ENCODE data around the gene ATRNL1.

Gene ATRNL1

DNA sequence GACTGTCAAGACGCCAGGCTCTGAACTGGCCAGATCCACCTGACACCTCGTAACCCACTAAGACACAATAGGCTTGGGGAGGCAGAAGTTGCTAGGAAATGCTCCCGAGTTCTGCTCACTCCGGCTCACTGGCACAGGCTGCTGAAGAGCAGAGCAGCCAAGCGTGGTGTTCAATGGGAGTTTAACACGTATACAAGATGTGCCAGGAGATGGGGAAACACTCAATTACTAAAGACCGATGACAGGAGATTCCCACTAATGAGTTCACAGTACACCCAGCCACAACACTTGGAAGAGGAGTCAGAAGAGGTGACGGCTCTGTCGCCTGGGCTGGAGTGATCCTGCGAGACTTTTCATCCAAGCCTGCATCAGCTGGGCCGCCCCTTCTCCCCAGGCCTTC is 876.4 kb downstream of the ATRNL1 start:
- Histone ChIP-seq H3K9ac (ENCODE audit: low read length in 5 of 5) (no peak overlapping the region), H3K27ac (ENCODE audit: low read depth, low read length) (no peak overlapping the region), H3K9me3 (ENCODE audit: control insufficient read depth in 5 of 5, low read length in 5 of 5) (peaks cover 0 to 8% (median 2%) of the 10 kb centered on the region in 5 donors), H3K36me3 (ENCODE audit: control insufficient read depth in 5 of 5, insufficient read depth in 5 of 5, low read length in 5 of 5) (no peaks in the 10 kb centered on the region), H3K4me3 (ENCODE audit: low read depth in 1 of 5, low read length in 5 of 5) (no peak overlapping the region), H3K27me3 (ENCODE audit: control insufficient read depth in 5 of 5, insufficient read depth in 4 of 5, low read length in 5 of 5) (peaks cover 0 to 2% (median 0%) of the 10 kb centered on the region in 5 donors), H3K4me1 (ENCODE audit: control insufficient read depth in 5 of 5, insufficient read depth in 5 of 5, low read length in 5 of 5) (no peaks in the 10 kb centered on the region)

DNA sequence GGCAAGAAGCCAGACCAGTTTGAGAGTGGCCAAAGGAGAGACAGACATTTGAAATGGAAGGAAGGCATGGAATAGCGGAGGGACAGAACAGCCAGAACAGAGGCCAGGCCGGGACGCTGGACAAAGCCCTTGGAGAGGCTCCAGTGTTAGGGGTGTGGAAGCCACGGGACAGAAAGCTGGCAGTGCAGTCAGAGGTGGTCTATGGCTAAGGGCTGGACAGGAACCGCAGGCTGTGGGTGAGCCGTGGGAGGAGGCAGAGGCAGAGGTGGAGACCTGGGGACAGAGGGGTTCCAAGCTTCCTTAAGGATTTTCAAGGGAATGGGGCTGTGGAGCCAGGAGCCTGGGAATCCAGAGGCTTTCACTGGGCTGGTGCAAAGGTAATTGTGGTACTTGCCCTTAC is 878.8 kb downstream of the ATRNL1 start:
- no peak overlapping the region for H3K9ac ChIP-seq (ENCODE audit: low read length in 5 of 5)
- H3K4me3 ChIP-seq (ENCODE audit: low read depth in 1 of 5, low read length in 5 of 5): no peak overlapping the region
- H3K27me3 ChIP-seq (ENCODE audit: control insufficient read depth in 5 of 5, insufficient read depth in 4 of 5, low read length in 5 of 5): peaks cover 0 to 3% (median 0%) of the 10 kb centered on the region in 5 donors
- no peaks in the 10 kb centered on the region for H3K4me1 ChIP-seq (ENCODE audit: control insufficient read depth in 5 of 5, insufficient read depth in 5 of 5, low read length in 5 of 5)
- H3K9me3 ChIP-seq (ENCODE audit: control insufficient read depth in 5 of 5, low read length in 5 of 5): peaks cover 0 to 8% (median 2%) of the 10 kb centered on the region in 5 donors
- no peak overlapping the region for H3K27ac ChIP-seq (ENCODE audit: low read depth, low read length)
- no peaks in the 10 kb centered on the region for H3K36me3 ChIP-seq (ENCODE audit: control insufficient read depth in 5 of 5, insufficient read depth in 5 of 5, low read length in 5 of 5)

- H3K4me3 ChIP-seq (ENCODE audit: low read depth in 1 of 5, low read length in 5 of 5): no peak overlapping the region
These were observed 879.3 kb downstream of the ATRNL1 start for GRCh38 chr10:115972426-115972825.

GRCh38 chr10:115974351-115974750 is 881.2 kb downstream of the ATRNL1 start:
- H3K9ac ChIP-seq (ENCODE audit: low read length in 5 of 5): no peak overlapping the region
- H3K4me1 ChIP-seq (ENCODE audit: control insufficient read depth in 5 of 5, insufficient read depth in 5 of 5, low read length in 5 of 5): no peaks in the 10 kb centered on the region
- H3K36me3 ChIP-seq (ENCODE audit: control insufficient read depth in 5 of 5, insufficient read depth in 5 of 5, low read length in 5 of 5): no peaks in the 10 kb centered on the region
- H3K4me3 ChIP-seq (ENCODE audit: low read depth in 1 of 5, low read length in 5 of 5): no peak overlapping the region
- H3K9me3 ChIP-seq (ENCODE audit: control insufficient read depth in 5 of 5, low read length in 5 of 5): peaks cover 0 to 5% (median 2%) of the 10 kb centered on the region in 5 donors
- H3K27me3 ChIP-seq (ENCODE audit: control insufficient read depth in 5 of 5, insufficient read depth in 4 of 5, low read length in 5 of 5): peaks cover 0 to 3% (median 0%) of the 10 kb centered on the region in 5 donors
- no peak overlapping the region for H3K27ac ChIP-seq (ENCODE audit: low read depth, low read length)

More at GRCh38 chr10:115972426-115972825, 879.3 kb downstream of the ATRNL1 start:
- H3K4me1 ChIP-seq (ENCODE audit: control insufficient read depth in 5 of 5, insufficient read depth in 5 of 5, low read length in 5 of 5): no peaks in the 10 kb centered on the region
- H3K27ac ChIP-seq (ENCODE audit: low read depth, low read length): no peak overlapping the region
- H3K9me3 ChIP-seq (ENCODE audit: control insufficient read depth in 5 of 5, low read length in 5 of 5): peaks cover 0 to 6% (median 2%) of the 10 kb centered on the region in 5 donors
- H3K36me3 ChIP-seq (ENCODE audit: control insufficient read depth in 5 of 5, insufficient read depth in 5 of 5, low read length in 5 of 5): no peaks in the 10 kb centered on the region
- H3K27me3 ChIP-seq (ENCODE audit: control insufficient read depth in 5 of 5, insufficient read depth in 4 of 5, low read length in 5 of 5): peaks cover 0 to 3% (median 0%) of the 10 kb centered on the region in 5 donors
- no peak overlapping the region for H3K9ac ChIP-seq (ENCODE audit: low read length in 5 of 5)

GRCh38 chr10:115974816-115975430 is 881.8 kb downstream of the ATRNL1 start:
- no peak overlapping the region for H3K27ac ChIP-seq (ENCODE audit: low read depth, low read length)
- peaks cover 0 to 3% (median 0%) of the 10 kb centered on the region in 5 donors for H3K27me3 ChIP-seq (ENCODE audit: control insufficient read depth in 5 of 5, insufficient read depth in 4 of 5, low read length in 5 of 5)
- peaks cover 0 to 5% (median 2%) of the 10 kb centered on the region in 5 donors for H3K9me3 ChIP-seq (ENCODE audit: control insufficient read depth in 5 of 5, low read length in 5 of 5)
- H3K4me3 ChIP-seq (ENCODE audit: low read depth in 1 of 5, low read length in 5 of 5): no peak overlapping the region
- H3K9ac ChIP-seq (ENCODE audit: low read length in 5 of 5): no peak overlapping the region
- no peaks in the 10 kb centered on the region for H3K4me1 ChIP-seq (ENCODE audit: control insufficient read depth in 5 of 5, insufficient read depth in 5 of 5, low read length in 5 of 5)
- H3K36me3 ChIP-seq (ENCODE audit: control insufficient read depth in 5 of 5, insufficient read depth in 5 of 5, low read length in 5 of 5): no peaks in the 10 kb centered on the region

DNA sequence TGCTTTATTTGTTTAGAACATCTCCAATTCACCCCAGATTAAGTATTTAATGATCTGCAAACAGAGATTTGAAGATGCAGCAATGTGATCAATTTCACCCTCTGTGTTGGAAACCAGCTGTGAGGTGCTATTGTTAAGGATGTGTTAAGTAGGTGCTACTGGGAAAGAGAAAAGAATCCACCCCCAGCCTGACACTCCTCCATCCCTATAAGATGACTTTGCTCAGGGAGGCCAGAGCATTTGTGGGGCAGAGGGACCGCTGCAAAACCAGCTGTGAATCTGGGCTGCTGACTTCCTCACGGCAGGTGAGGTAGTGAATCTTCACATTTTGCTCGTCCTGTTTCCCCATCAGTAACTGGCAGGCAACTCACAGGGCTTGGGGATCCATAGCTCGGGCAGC is 882.3 kb downstream of the ATRNL1 start:
- Histone ChIP-seq H3K27ac (ENCODE audit: low read depth, low read length) (no peak overlapping the region), H3K9me3 (ENCODE audit: control insufficient read depth in 5 of 5, low read length in 5 of 5) (peaks cover 0 to 5% (median 2%) of the 10 kb centered on the region in 5 donors), H3K36me3 (ENCODE audit: control insufficient read depth in 5 of 5, insufficient read depth in 5 of 5, low read length in 5 of 5) (no peaks in the 10 kb centered on the region), H3K4me1 (ENCODE audit: control insufficient read depth in 5 of 5, insufficient read depth in 5 of 5, low read length in 5 of 5) (peaks cover 0 to 1% (median 0%) of the 10 kb centered on the region in 5 donors), H3K9ac (ENCODE audit: low read length in 5 of 5) (no peak overlapping the region), H3K4me3 (ENCODE audit: low read depth in 1 of 5, low read length in 5 of 5) (no peak overlapping the region), H3K27me3 (ENCODE audit: control insufficient read depth in 5 of 5, insufficient read depth in 4 of 5, low read length in 5 of 5) (peaks cover 0 to 3% (median 0%) of the 10 kb centered on the region in 5 donors)

DNA sequence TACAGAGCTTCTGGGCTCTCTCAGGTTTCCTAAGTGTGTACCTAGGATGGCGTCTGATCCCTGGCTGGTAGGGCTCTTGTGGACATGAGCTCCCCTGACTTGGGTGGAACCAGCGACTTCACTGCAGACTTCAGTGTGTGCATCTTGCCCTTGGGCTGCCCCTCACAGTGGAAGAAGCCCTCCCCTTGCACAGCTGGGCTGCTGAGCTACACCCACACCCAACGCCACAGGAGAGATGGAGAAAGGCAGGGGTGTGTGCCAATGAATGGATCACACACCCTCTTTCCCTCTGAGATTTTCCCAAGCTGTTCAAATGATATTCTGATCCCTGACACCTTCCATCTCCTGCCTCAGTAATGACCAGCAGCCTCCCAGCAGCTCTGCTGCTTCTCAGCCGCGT is 883.2 kb downstream of the ATRNL1 start:
- Histone ChIP-seq H3K9me3 (ENCODE audit: control insufficient read depth in 5 of 5, low read length in 5 of 5) (peaks cover 0 to 5% (median 2%) of the 10 kb centered on the region in 5 donors), H3K9ac (ENCODE audit: low read length in 5 of 5) (no peak overlapping the region), H3K4me3 (ENCODE audit: low read depth in 1 of 5, low read length in 5 of 5) (no peak overlapping the region), H3K27me3 (ENCODE audit: control insufficient read depth in 5 of 5, insufficient read depth in 4 of 5, low read length in 5 of 5) (peaks cover 0 to 3% (median 0%) of the 10 kb centered on the region in 5 donors), H3K4me1 (ENCODE audit: control insufficient read depth in 5 of 5, insufficient read depth in 5 of 5, low read length in 5 of 5) (peaks cover 0 to 10% (median 0%) of the 10 kb centered on the region in 5 donors), H3K36me3 (ENCODE audit: control insufficient read depth in 5 of 5, insufficient read depth in 5 of 5, low read length in 5 of 5) (no peaks in the 10 kb centered on the region), H3K27ac (ENCODE audit: low read depth, low read length) (no peak overlapping the region)

- H3K27ac ChIP-seq (ENCODE audit: low read depth, low read length): no peak overlapping the region
- H3K9ac ChIP-seq (ENCODE audit: low read length in 5 of 5): no peak overlapping the region
- H3K27me3 ChIP-seq (ENCODE audit: control insufficient read depth in 5 of 5, insufficient read depth in 4 of 5, low read length in 5 of 5): peaks cover 0 to 3% (median 0%) of the 10 kb centered on the region in 5 donors
- no peaks in the 10 kb centered on the region for H3K36me3 ChIP-seq (ENCODE audit: control insufficient read depth in 5 of 5, insufficient read depth in 5 of 5, low read length in 5 of 5)
- no peak overlapping the region for H3K4me3 ChIP-seq (ENCODE audit: low read depth in 1 of 5, low read length in 5 of 5)
- H3K9me3 ChIP-seq (ENCODE audit: control insufficient read depth in 5 of 5, low read length in 5 of 5): peaks cover 0 to 5% (median 2%) of the 10 kb centered on the region in 5 donors
- H3K4me1 ChIP-seq (ENCODE audit: control insufficient read depth in 5 of 5, insufficient read depth in 5 of 5, low read length in 5 of 5): peaks cover 0 to 10% (median 0%) of the 10 kb centered on the region in 5 donors
These were observed 884.7 kb downstream of the ATRNL1 start for GRCh38 chr10:115977855-115978254.

DNA sequence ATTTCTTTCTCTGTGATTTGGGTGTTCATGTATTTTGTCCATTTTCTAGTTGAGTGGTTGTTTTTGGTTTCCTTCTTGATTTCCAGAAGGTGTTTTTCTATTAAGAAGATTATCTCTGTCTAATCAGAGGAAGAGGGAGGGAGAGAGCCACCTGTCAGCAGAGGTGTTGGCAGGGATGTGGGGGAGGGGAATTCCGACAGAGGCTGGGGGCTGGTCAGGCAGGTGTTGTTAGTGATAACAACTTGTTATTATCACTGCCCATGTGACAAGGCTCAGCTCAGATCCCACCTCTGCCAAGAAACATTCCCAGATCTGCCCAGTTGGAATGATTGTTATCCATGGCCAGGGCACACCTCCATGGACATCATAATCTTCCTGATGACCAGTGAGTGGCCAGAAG is 886.4 kb downstream of the ATRNL1 start:
- H3K9me3 ChIP-seq (ENCODE audit: control insufficient read depth in 5 of 5, low read length in 5 of 5): peaks cover 0 to 4% (median 0%) of the 10 kb centered on the region in 5 donors
- no peak overlapping the region for H3K9ac ChIP-seq (ENCODE audit: low read length in 5 of 5)
- H3K36me3 ChIP-seq (ENCODE audit: control insufficient read depth in 5 of 5, insufficient read depth in 5 of 5, low read length in 5 of 5): no peaks in the 10 kb centered on the region
- peaks cover 0 to 10% (median 0%) of the 10 kb centered on the region in 5 donors for H3K4me1 ChIP-seq (ENCODE audit: control insufficient read depth in 5 of 5, insufficient read depth in 5 of 5, low read length in 5 of 5)
- peaks cover 0 to 3% (median 0%) of the 10 kb centered on the region in 5 donors for H3K27me3 ChIP-seq (ENCODE audit: control insufficient read depth in 5 of 5, insufficient read depth in 4 of 5, low read length in 5 of 5)
- no peak overlapping the region for H3K27ac ChIP-seq (ENCODE audit: low read depth, low read length)
- no peak overlapping the region for H3K4me3 ChIP-seq (ENCODE audit: low read depth in 1 of 5, low read length in 5 of 5)

DNA sequence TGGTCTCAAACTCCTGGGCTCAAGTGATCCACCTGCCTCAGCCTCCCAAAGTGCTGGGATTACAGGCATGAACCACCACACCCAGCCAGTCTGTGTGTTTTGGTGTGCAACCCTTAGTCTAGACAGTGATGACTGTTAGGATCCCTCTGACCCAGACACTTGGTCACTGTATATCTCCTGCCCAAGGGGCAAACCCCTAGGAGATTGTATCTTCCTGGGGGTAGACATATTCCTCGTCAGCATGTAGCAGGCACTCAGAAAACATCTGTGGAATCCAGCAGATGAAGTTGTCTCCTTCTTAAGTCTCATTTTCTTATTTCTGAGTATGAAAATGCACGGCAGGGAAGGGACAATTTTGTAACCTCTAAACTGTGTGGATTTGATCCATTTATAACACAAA is 887.3 kb downstream of the ATRNL1 start:
- peak overlapping the region in 1 of 5 donors; percentile 32 for H3K4me3 ChIP-seq (ENCODE audit: low read depth in 1 of 5, low read length in 5 of 5)
- no peak overlapping the region for H3K9ac ChIP-seq (ENCODE audit: low read length in 5 of 5)
- no peak overlapping the region for H3K27ac ChIP-seq (ENCODE audit: low read depth, low read length)

More for the DNA sequence above, 887.3 kb downstream of the ATRNL1 start:
- H3K9me3 ChIP-seq (ENCODE audit: control insufficient read depth in 5 of 5, low read length in 5 of 5): peaks cover 0 to 4% (median 0%) of the 10 kb centered on the region in 5 donors
- H3K27me3 ChIP-seq (ENCODE audit: control insufficient read depth in 5 of 5, insufficient read depth in 4 of 5, low read length in 5 of 5): peaks cover 0 to 3% (median 0%) of the 10 kb centered on the region in 5 donors
- H3K4me1 ChIP-seq (ENCODE audit: control insufficient read depth in 5 of 5, insufficient read depth in 5 of 5, low read length in 5 of 5): peaks cover 0 to 10% (median 0%) of the 10 kb centered on the region in 5 donors
- no peaks in the 10 kb centered on the region for H3K36me3 ChIP-seq (ENCODE audit: control insufficient read depth in 5 of 5, insufficient read depth in 5 of 5, low read length in 5 of 5)

Data from subcutaneous abdominal adipose tissue (tissue), 5 donors.